Gastroesophageal sphincter (tissue), 4 donors: ENCODE results near the gene MAP1B. TPM values are rescaled to one million over a fixed set of nuclear protein-coding genes. Genes with fewer than 3 reads are reported as not detected.

ENCODE experiments used
- ATAC-seq: fragments of 150-250 bp; one replicate; pipeline ENCODE4 v1.9.1; 2016; ENCODE audit warnings: mild to moderate bottlenecking, moderate library complexity
- H3K27ac ChIP-seq, 4 donors: fragments of 200-600 bp; sonication (generic) in 3 of 4; 1 replicate in 3 of 4; 2 replicates in 1 of 4; pipeline ENCODE4 v1.5.1; 2016 to 2019
- H3K27me3 ChIP-seq: fragments of 200-600 bp; sonication (generic); one replicate; pipeline ENCODE4 v1.5.1; 2019
- H3K36me3 ChIP-seq, 2 donors: fragments of 200-600 bp; sonication (generic); one replicate each; pipeline ENCODE4 v1.5.1; 2019; ENCODE audit warnings: control low read depth in 1 of 2
- H3K4me1 ChIP-seq, 3 donors: fragments of 200-600 bp; sonication (generic); 1 replicate in 2 of 3; 2 replicates in 1 of 3; pipeline ENCODE4 v1.5.1; 2016 to 2019; ENCODE audit warnings: control low read depth in 2 of 3
- H3K4me3 ChIP-seq, 2 donors: fragments of 200-600 bp; sonication (generic); one replicate each; pipeline ENCODE4 v1.5.1; 2019; ENCODE audit warnings: mild to moderate bottlenecking in 1 of 2, moderate library complexity in 1 of 2
- H3K9me3 ChIP-seq, 3 donors: fragments of 200-600 bp; sonication (generic); one replicate each; pipeline ENCODE4 v1.5.1; 2017 to 2019; ENCODE audit warnings: control low read depth in 2 of 3
- EP300 ChIP-seq: sonication (generic); formaldehyde crosslinking; IDR thresholded peaks from one replicate; pipeline ENCODE4 v1.6.1; 2017; ENCODE audit warnings: antibody characterized with exemption, mild to moderate bottlenecking
- POLR2A ChIP-seq, 2 donors: fragments of 450-650 bp; IDR thresholded peaks; one replicate each; pipeline ENCODE4 v1.6.1; 2017; ENCODE audit warnings: antibody characterized with exemption in 2 of 2, mild to moderate bottlenecking in 2 of 2, moderate library complexity in 1 of 2
- POLR2AphosphoS5 ChIP-seq: sonication (generic); formaldehyde crosslinking; IDR thresholded peaks from one replicate; pipeline ENCODE4 v1.6.1; 2017; ENCODE audit warnings: antibody characterized with exemption
- WGBS, 2 donors: methylation state at CpG; one replicate each; pipeline ENCODE4 v1.1.5; 2018; ENCODE audit warnings: low coverage in 1 of 2; 5-methylcytosine and 5-hydroxymethylcytosine counted together
- total RNA-seq, 4 donors: library from RNA; depleted of rRNA; stranded (reverse); fragments of >200 nt; gene quantifications; one replicate each; pipeline ENCODE4 v1.1.0, GENCODE V29; 2016
- TF ChIP-seq, protein P1 (sequence below), 4 experiments: fragments of 200-600 bp in 2 of 4; fragments of 450-650 bp in 2 of 4; sonication (generic) in 1 of 4; IDR thresholded peaks; one replicate each; pipeline ENCODE4 v1.5.1; 2017 to 2019; ENCODE audit warnings: antibody characterized with exemption in 4 of 4, mild to moderate bottlenecking in 2 of 4, moderate library complexity in 2 of 4

Gene MAP1B
- total RNA-seq, 4 donors from 2014 or later = 601 to 1,344 (median 738) TPM

DNA sequence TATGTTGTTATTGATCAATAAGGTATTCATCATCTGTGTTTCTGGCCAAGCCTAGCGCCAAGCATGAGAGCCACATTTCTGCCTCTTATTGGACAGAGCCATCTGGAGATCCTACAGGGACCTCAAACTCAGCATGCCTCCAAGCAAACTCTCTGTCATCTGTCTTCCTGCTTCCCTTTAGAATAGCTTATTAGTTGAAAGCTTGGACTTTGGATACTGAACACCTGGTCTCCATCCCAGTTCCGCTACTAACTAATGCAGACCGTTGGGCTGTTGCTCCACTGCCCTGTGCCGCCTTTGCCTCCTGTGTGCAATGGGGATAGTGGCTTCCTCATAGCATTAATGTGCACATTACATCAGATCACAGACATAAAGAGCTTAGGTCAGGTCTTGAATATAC lies 65.5 kb downstream of the MAP1B start:
- no peaks in the 10 kb centered on the region for H3K9me3 ChIP-seq
- TF ChIP-seq EP300 (no peak), POLR2A (IDR thresholded peaks at IDR 0.05) (no peak), POLR2AphosphoS5 (no peak)
- TF ChIP-seq, protein P1, sequence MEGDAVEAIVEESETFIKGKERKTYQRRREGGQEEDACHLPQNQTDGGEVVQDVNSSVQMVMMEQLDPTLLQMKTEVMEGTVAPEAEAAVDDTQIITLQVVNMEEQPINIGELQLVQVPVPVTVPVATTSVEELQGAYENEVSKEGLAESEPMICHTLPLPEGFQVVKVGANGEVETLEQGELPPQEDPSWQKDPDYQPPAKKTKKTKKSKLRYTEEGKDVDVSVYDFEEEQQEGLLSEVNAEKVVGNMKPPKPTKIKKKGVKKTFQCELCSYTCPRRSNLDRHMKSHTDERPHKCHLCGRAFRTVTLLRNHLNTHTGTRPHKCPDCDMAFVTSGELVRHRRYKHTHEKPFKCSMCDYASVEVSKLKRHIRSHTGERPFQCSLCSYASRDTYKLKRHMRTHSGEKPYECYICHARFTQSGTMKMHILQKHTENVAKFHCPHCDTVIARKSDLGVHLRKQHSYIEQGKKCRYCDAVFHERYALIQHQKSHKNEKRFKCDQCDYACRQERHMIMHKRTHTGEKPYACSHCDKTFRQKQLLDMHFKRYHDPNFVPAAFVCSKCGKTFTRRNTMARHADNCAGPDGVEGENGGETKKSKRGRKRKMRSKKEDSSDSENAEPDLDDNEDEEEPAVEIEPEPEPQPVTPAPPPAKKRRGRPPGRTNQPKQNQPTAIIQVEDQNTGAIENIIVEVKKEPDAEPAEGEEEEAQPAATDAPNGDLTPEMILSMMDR (IDR thresholded peaks at IDR 0.05) = no peak
- no peak overlapping the region for H3K4me3 ChIP-seq
- H3K36me3 ChIP-seq = peaks cover 0 to 11% of the 10 kb centered on the region in 2 donors
- no peaks in the 10 kb centered on the region for H3K27me3 ChIP-seq
- ATAC-seq = no peak
- 96 to 100% methylated on average over 2 to 4 of the region's 4 CpGs for WGBS, 2 donors
- peaks cover 5 to 19% (median 6%) of the 10 kb centered on the region in 3 donors for H3K4me1 ChIP-seq
- no peak overlapping the region for H3K27ac ChIP-seq

DNA sequence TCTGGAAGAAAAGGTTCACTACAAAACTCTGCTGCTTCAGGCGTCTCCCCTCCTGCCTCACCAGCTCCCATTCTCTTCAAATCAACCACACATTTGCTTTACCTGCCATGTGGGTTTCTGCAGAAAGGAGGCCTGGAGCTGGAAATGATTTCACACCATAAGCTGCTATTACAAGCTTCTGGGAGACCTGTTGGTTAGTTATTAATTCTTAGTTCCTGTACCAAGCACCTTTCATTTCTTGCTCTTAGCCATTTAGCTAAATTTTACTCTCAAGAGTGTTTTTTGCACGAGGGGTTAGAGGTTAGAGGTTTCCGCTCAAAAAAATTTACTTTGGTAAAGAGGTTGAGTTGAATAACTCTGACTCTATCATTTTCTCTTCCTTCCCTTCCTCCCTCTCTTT lies 70.3 kb downstream of the MAP1B start:
- no peaks in the 10 kb centered on the region for H3K27me3 ChIP-seq
- H3K27ac ChIP-seq = peak overlapping the region; percentile 76 to 88 (median 84)
- TF ChIP-seq EP300 (no peak), POLR2AphosphoS5 (no peak), POLR2A (IDR thresholded peaks at IDR 0.05) (no peak)
- TF ChIP-seq, protein P1 (IDR thresholded peaks at IDR 0.05) = no peak
- H3K4me3 ChIP-seq = no peak overlapping the region
- no peaks in the 10 kb centered on the region for H3K9me3 ChIP-seq
- peaks cover 0 to 11% of the 10 kb centered on the region in 2 donors for H3K36me3 ChIP-seq
- ATAC-seq = no peak
- peaks cover 0 to 43% (median 4%) of the 10 kb centered on the region in 3 donors for H3K4me1 ChIP-seq
- 94% methylated on average over 2 of the region's 3 CpGs; no CpG with 5 or more reads in 1 of the 2 donors for WGBS, 2 donors

DNA sequence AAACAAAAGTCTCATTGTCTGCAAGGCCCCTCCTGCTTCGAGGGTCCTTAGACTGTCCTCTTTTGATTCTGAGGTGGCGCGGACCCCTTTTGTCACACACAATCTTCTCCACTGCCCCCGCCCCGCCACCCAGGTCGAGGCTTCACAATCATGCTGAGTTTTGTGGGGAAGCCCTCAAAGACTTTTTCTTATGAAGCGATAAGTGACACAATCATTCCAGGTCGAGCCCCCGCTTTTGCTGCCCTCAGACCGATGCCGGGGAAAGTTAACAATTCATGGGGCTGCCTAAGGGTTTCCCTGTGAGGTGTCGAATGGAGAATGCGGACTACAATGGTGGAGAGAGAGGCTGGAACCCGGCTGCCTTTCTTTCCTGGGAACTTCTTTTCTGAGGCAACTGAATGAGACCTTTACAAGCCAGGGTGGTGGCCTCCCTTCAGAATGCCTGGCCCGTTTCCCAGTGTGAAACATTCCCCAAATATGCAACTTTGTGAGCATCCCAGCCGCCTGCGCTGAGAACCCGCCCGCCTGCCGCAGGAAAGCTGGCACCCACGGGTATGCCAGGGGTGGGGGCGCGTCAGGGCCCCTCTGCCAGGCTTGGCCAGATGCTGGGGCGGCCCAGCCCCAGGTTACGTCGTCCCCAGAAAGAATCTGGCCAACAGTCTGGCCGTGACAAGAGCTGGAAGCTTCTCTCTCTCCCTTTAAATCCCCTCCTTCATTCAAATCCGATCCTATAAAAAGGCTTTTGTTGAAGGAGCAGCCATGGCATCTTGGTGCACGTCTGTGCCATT lies 71.9 kb downstream of the MAP1B start:
- H3K4me1 ChIP-seq = peaks cover 0 to 59% (median 4%) of the 10 kb centered on the region in 3 donors
- WGBS, 2 donors = 36 to 52% methylated on average over 8 to 9 of the region's 29 CpGs
- H3K36me3 ChIP-seq = peaks cover 0 to 19% of the 10 kb centered on the region in 2 donors
- TF ChIP-seq, protein P1 (IDR thresholded peaks at IDR 0.05) = no peak
- TF ChIP-seq POLR2A (IDR thresholded peaks at IDR 0.05) = no peak
- peak; percentile 72 for TF ChIP-seq POLR2AphosphoS5
- TF ChIP-seq EP300 = peak; percentile 16
- H3K27me3 ChIP-seq = no peaks in the 10 kb centered on the region
- peak; percentile 83 for ATAC-seq
- H3K9me3 ChIP-seq = no peaks in the 10 kb centered on the region
- peak overlapping the region; percentile 76 to 88 (median 84) for H3K27ac ChIP-seq
- H3K4me3 ChIP-seq = peak overlapping the region; percentile 23 to 42

DNA sequence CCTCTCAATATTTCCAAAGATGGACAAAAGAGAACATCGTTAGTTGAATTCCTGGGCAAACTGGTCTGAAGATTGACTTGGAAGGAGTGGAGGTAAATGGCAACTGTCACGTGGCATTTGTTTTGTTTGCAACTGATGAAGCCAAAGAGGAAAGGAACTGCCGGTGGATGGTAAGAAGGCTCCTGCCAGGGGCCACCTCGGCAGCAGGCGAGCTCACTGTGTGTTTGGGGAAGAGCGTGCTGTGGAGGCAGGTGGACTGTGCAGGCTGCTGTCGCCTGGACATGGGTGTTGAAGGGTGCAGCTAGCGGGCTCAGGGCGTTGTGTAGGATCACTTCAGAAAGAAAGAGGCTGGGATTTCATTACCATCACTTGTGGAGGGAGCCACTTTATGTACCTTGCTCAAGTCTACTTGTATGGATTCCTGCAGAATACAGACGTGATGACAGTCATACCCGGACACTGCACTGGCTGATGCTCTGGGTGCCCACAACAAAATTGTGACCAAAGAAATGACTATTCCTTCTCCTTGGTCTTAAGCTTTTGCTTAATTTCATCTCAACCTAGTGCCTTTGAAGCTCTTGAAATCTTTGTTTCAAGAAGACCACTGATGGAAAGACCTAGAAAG lies 72.7 kb downstream of the MAP1B start:
- Histone ChIP-seq H3K4me1 (peaks cover 0 to 67% (median 4%) of the 10 kb centered on the region in 3 donors), H3K36me3 (peaks cover 0 to 26% of the 10 kb centered on the region in 2 donors), H3K27me3 (no peaks in the 10 kb centered on the region), H3K9me3 (no peaks in the 10 kb centered on the region), H3K4me3 (peak overlapping the region; percentile 23 to 42), H3K27ac (peak overlapping the region; percentile 76 to 88 (median 84))
- ATAC-seq = peak; percentile 22
- 47 to 69% methylated on average over 6 to 10 of the region's 11 CpGs for WGBS, 2 donors
- TF ChIP-seq POLR2A (IDR thresholded peaks at IDR 0.05) (no peak), POLR2AphosphoS5 (no peak), EP300 (no peak)
- TF ChIP-seq, protein P1 (IDR thresholded peaks at IDR 0.05) = no peak
